ENCODE results near the gene VWA8.

Gene VWA8

DNA sequence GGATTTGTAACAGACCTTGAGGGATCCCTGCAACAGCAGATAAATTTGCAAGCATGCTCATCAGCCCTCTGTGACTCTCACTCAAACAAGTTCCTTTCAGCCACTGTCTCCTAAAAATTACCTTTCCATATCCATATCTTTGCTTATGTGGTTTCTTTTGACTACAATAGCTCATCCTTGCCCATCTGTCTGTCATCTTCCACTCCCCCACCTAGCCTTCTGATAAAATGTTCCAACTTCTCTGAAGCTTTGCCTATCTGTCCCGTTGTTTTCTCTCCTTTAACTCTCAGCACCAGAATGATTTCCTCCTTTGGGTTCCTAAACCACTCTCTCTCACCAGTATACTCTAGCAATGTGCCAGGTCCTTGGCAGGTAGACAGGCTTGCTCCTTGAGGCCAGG is 194.5 kb downstream of the VWA8 start:
- H3K4me3 ChIP-seq (ENCODE audit: low read depth, low read length) = no peak overlapping the region
- DNase-seq (ENCODE audit: low read depth) = no peak
- TF ChIP-seq CTCF (IDR thresholded peaks at IDR 0.05; ENCODE audit: low read depth, low read length) (no peak), POLR2A (IDR thresholded peaks at IDR 0.05; ENCODE audit: extremely low read depth, insufficient read length) (no peak), MYC (IDR thresholded peaks at IDR 0.05; ENCODE audit: low read depth, low read length) (no peak)
- TF ChIP-seq, protein P1, sequence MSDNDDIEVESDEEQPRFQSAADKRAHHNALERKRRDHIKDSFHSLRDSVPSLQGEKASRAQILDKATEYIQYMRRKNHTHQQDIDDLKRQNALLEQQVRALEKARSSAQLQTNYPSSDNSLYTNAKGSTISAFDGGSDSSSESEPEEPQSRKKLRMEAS (IDR thresholded peaks at IDR 0.05; ENCODE audit: low read depth, low read length) = no peak

DNA sequence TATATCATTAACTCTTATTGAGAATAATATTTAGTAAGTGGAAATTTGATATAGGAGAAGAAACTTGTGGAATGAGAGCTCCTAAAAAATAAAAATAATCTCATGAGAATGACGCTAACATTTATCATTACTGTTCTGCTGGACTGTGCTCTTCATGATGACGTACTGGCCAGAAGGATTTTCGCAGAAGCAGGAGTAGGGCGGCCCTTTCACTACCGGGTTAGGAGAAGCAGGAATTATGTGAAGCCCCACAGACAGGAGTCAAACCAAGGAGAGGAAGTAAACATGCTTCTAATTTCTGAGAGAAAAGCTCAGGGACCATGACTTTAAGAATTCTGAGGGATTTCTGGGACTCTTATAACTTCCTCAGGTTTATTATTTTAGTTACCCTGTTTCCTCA is 195.1 kb downstream of the VWA8 start:
- H3K4me3 ChIP-seq (ENCODE audit: low read depth, low read length) = no peak overlapping the region
- no peak for DNase-seq (ENCODE audit: low read depth)
- no peak for TF ChIP-seq POLR2A (IDR thresholded peaks at IDR 0.05; ENCODE audit: extremely low read depth, insufficient read length)
- TF ChIP-seq, protein P1 (IDR thresholded peaks at IDR 0.05; ENCODE audit: low read depth, low read length) = no peak
- no peak for TF ChIP-seq CTCF (IDR thresholded peaks at IDR 0.05; ENCODE audit: low read depth, low read length)
- TF ChIP-seq MYC (IDR thresholded peaks at IDR 0.05; ENCODE audit: low read depth, low read length) = no peak

GRCh38 chr13:41765020-41765419 is 195.9 kb downstream of the VWA8 start:
- H3K4me3 ChIP-seq (ENCODE audit: low read depth, low read length) = no peak overlapping the region
- TF ChIP-seq MYC (IDR thresholded peaks at IDR 0.05; ENCODE audit: low read depth, low read length) (no peak), POLR2A (IDR thresholded peaks at IDR 0.05; ENCODE audit: extremely low read depth, insufficient read length) (no peak), CTCF (IDR thresholded peaks at IDR 0.05; ENCODE audit: low read depth, low read length) (no peak)
- TF ChIP-seq, protein P1 (IDR thresholded peaks at IDR 0.05; ENCODE audit: low read depth, low read length) = no peak
- DNase-seq (ENCODE audit: low read depth) = no peak

GRCh38 chr13:41764558-41764957 is 196.4 kb downstream of the VWA8 start:
- no peak overlapping the region for H3K4me3 ChIP-seq (ENCODE audit: low read depth, low read length)
- TF ChIP-seq POLR2A (IDR thresholded peaks at IDR 0.05; ENCODE audit: extremely low read depth, insufficient read length) (no peak), MYC (IDR thresholded peaks at IDR 0.05; ENCODE audit: low read depth, low read length) (no peak), CTCF (IDR thresholded peaks at IDR 0.05; ENCODE audit: low read depth, low read length) (no peak)
- TF ChIP-seq, protein P1 (IDR thresholded peaks at IDR 0.05; ENCODE audit: low read depth, low read length) = no peak
- DNase-seq (ENCODE audit: low read depth) = no peak

DNA sequence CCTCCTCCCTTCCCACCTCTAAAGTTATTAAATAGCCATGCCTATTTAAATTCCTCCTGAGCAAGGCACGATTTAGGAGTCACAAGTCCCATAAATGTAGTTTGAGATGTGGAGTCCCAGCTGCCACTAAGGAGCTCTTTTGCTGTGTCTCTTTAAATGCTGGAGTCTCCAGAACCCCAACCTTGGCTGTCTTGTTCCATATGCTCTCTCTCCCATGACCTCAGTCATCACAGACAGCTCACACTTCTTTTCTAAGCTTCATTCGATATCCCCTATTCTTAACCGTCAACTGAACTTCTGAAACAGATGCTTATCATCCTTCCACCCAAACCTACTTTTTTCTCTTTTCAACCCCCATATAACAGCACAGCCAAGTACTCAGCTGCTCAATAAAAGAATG is 197.1 kb downstream of the VWA8 start:
- DNase-seq (ENCODE audit: low read depth) = no peak
- no peak overlapping the region for H3K4me3 ChIP-seq (ENCODE audit: low read depth, low read length)
- TF ChIP-seq, protein P1 (IDR thresholded peaks at IDR 0.05; ENCODE audit: low read depth, low read length) = no peak
- TF ChIP-seq MYC (IDR thresholded peaks at IDR 0.05; ENCODE audit: low read depth, low read length) (no peak), POLR2A (IDR thresholded peaks at IDR 0.05; ENCODE audit: extremely low read depth, insufficient read length) (no peak), CTCF (IDR thresholded peaks at IDR 0.05; ENCODE audit: low read depth, low read length) (no peak)

DNA sequence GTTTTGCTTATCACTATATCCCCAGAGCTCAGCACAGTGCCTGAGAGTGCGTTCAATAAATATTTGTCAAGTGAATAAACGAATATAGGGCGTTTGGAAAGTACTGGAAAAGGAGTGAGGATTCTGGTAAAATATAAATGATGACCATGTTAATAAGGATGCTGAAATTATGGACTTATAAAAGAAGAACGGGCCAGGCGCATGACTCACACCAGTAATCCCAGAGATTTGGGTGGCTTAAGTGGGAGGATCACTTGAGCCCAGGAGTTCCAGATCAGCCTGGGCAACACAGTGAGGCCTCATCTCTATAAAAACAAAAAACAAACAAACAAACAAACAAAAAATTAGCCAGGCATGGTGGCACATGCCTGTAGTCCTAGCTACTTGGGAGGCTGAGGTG is 198.1 kb downstream of the VWA8 start:
- DNase-seq (ENCODE audit: low read depth) = no peak
- no peak for TF ChIP-seq MYC (IDR thresholded peaks at IDR 0.05; ENCODE audit: low read depth, low read length)
- TF ChIP-seq CTCF (IDR thresholded peaks at IDR 0.05; ENCODE audit: low read depth, low read length) = no peak
- TF ChIP-seq, protein P1 (IDR thresholded peaks at IDR 0.05; ENCODE audit: low read depth, low read length) = no peak
- no peak overlapping the region for H3K4me3 ChIP-seq (ENCODE audit: low read depth, low read length)

Data from NB4 (cell line).